ENCODE data around the gene CADM1.

Gene CADM1

DNA sequence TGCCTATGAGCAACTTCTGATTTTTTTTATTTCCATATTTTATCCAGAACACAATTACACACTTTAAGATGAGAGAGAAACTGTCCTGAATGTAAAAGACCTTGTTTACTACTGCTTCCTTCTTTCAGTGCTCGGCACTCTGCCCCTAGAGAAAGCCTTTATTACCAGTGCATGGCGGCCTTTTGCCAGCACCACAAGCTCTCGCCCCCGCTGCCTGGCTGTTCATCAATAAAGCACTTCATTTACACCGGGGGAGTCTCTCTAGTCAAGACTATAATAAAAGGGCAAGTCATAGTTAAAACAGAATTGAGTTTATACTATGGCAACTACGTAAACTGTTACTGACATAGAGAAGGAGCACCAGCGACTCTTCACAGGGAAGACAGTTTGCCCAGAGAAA lies 259.5 kb downstream of the CADM1 start:
- DNase-seq (ENCODE audit: low spot score) = peak; percentile 71

DNA sequence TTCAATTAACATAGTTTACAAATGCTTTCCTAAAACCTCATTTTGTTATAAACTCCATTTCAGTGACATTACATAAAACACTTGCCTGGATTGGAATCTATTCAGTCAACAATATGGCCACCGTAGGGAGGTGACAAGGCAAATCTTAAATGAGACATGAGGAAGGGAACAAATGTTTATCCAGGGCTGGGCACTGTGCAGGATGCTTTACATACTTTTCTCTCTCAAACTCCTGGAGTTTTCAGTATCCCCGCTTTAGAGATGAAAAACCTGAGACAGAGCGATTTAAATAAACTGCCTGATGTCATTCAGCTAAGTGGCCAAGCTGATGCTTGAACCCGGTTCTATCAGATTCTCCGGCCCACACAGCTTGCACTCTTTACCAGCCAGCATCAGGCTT lies 259.9 kb downstream of the CADM1 start:
- no peak for DNase-seq (ENCODE audit: low spot score)

DNA sequence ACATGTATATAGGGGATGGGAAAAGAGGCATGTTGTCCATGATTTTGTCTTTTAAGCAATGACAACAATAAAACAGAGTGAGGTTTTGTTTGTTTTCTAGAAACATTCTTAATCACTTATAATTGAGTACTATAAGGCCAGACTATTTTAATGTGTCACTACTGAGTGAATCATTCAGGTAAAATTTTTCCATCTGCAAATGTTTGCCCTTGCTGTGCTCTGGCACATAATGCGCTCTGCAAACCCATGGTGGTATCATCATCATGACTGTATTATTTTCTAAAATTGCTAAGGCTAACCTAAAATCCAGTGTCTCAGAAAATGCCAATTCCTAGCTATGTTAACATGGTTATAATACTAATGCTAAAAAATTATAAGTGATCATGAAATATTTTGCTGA lies 261.2 kb downstream of the CADM1 start:
- DNase-seq (ENCODE audit: low spot score) = no peak

DNA sequence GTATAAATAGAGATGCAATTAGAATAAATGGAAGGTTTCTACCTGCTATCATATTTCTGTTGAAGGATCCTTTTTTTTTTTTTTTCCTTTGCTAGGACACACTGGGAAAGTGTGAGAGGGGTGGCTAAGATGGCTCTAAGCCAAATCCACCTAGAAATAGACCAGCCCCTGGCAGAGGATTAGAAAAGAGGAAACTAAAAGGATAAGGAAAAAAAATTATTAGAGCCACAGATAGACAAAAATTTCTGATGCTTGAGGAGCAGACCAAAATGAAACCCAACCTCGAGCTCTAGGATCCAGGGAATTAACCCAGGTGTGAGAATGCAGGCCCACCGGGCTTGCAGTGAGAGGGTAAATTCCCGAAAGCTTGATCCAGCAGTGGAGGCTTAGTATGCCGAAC lies 262.3 kb downstream of the CADM1 start:
- no peak for DNase-seq (ENCODE audit: low spot score)

DNA sequence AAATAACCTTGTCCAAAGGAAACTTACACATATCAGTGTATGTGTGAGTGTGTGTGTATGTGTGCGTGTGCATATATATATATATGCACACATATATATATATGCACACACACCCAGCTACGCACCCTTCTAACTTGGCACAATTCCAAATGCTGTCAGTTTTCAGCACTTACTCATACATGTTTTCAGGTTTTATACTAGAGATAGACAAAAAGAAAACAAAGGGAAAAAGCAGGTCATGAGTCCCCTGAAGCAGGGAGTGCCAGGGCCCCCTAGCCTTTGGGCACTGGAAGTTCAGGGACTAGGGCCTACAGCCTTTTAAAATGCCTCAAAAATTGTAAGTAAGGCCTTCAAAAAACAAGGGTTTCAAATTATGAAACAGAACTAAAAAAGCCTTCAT lies 265.4 kb downstream of the CADM1 start:
- no peak for DNase-seq (ENCODE audit: low spot score)

DNA sequence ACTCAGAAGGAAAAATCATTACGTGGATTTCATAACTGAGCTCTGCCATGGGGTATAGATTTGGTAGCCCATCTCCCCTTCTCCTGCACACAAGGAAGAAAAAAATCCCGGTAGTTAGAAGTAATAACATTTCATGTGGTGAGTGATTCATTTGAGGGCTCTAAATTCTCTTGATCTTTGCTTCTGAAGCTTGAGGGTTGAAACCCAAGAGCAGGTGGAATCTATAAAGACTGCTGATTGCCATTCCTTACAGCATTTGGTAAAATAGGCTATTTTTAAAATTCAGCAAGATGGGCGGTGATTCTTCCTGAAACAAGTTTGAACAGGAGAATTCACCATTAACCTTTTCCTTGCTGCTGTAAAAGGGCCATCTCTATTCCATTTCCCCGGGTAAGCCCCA lies 266.1 kb downstream of the CADM1 start:
- DNase-seq (ENCODE audit: low spot score) = no peak

DNA sequence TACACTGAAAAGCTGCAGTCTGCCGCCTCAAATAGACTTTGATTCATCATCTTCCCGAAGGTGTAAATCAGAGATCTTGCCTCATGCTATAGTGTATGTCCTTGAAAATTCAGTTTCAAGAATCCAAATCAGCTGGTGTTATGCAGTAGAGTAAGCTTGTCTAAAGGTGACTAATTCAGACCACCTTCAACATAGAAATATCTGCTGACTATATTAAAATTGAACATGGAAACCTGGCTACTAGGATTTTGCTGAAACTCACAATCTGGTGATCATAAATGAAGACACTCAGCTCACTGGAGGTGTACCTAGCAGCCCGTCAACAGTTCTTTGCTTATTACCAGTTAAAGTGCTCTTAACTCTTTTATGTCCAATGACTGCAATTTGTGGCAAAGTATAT lies 266.6 kb downstream of the CADM1 start:
- DNase-seq (ENCODE audit: low spot score) = no peak

DNA sequence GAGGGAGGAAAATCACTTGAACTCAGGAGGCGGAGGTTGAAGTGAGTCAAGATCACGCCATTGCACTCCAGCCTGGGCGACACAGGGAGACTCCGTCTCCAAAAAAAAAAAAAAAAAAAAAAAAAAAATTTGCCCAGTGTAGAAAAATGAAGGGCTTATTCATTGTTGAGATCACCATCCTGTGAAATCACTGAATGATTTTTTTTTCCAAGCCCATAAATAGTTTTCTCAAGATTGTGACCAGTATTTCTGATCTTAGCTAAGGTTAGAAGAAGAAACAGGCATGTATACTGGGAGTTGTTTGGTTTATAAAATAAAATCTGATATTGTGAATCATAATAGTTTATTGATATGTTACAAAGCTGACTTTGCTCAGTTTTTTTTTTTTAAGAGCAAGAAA lies 269.4 kb downstream of the CADM1 start:
- DNase-seq (ENCODE audit: low spot score) = peak; percentile 21

DNA sequence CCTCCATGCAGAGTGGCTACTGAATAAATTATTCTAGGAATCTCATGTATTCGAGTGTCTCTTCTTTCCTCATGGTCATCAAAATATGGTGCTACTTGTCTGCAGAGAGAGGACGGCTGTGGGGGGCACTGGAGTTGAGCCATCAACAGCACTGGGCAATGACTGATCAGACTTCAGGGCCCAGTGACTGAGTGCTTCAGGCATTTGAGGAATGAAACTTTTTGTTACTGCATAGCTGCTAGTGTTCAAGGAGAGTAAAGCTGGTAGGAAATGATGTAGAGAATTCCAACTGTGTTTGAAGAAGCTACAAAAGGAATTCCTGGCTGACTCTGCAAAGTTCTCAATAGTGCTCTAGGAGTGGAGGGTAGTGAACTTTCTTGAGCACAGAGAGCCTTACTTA lies 277.7 kb downstream of the CADM1 start:
- DNase-seq (ENCODE audit: low spot score) = no peak

DNA sequence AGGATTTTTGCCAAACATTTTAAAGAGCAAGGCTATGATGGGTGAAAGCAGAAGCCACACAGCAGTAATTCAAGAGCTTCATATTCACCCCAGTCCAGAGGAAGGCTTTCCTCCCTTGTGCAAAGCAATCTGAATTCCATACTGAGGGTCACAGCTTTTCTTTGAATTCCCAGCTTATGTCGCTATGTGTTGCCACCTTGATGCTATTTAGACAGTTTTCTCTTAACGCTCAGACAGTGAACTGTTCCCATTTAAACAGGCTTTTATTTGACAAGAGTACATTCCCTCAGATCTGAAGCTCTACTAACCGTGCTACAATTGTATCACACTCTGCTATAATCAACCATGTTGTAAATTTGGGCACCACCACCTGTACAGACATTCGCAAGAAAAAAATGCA lies 279.7 kb downstream of the CADM1 start:
- DNase-seq (ENCODE audit: low spot score) = no peak

DNA sequence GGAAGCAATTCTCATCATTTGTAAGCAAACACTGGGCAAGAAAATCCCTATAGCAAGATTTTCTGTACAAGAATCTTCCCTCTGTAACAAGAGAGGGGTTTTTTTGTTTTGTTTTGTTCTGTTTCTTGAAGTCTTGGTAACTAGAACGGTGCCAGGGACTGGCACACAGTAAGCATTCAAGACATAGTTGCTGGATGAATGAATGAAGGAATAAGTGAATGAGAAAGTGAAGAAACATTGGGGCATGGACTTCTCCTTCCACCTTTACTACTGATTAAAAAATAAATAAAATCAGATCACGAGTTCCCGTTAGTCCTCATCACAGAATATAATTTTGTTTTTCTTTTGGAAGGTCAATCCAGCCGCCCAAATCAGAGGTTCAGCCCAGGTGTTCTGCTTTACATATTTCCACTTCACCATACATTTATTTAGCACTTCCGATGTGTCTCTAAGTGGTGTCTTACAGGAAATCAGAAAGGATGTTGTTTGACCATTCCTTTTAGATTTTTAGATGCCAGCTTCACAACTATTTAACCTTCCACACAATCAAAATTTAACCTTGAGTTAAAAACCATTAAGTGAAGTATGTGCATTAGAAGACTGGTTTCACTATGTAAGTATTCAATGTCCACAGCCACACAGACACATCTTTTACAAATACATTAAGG lies 281.2 kb downstream of the CADM1 start:
- no peak for DNase-seq (ENCODE audit: low spot score)

DNA sequence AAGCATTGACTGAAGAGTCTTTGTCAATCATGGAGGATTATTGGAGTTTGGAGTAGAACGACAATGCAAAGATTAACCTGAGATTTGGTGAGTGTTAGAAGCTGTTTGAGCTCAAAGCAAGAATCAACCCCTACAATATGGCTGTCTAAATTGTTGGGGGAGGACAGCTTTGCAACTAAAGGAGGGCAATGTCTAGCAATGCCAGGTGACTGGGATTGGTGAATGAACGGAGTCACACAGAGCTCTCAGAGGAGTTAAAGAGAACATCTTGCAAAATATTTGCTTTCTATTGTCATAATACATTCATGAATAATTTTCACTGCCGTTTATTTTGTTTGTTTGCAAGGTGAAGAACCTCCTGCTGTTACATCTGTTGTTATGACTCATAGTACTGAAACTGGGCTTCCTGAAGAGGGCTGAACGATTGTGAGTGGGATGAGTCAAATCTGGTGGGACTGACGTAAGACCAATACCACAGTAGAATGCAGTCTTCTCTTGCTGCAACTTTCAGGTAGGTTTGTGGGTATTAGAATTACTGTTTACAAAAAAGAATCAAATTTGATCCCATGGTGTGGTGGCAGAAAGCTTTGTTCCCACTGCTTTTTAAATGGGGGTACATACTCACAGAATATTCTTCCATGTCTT lies 281.9 kb downstream of the CADM1 start:
- DNase-seq (ENCODE audit: low spot score) = no peak

DNA sequence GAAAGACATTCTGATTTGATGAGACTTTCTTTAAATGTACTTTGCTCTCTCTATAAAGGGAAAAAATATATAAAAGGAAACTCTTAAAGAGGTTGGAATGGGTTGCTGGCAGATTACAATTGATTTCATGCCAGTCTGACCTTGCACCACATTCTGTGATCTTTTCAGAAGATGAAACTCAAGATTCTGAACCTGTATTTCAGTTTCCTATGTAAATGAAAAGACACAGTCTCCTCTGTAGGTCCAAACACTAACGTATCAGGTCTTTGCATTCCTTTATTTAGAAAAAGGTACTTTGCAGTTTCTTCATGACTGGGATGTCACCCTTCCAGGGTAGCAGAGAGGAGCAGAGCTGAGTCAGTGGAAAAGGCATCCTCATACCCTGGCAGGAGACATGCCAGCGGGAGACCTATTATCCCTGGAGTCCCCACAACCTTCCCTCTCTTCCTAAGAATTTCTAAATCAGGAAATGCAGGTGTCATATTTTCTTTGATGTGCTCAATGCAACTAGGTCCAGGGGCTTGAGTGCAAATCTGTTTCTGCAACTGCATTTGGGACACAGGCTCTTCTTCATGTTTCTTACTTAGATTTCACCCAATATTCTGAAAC lies 282.6 kb downstream of the CADM1 start:
- DNase-seq (ENCODE audit: low spot score) = no peak

DNA sequence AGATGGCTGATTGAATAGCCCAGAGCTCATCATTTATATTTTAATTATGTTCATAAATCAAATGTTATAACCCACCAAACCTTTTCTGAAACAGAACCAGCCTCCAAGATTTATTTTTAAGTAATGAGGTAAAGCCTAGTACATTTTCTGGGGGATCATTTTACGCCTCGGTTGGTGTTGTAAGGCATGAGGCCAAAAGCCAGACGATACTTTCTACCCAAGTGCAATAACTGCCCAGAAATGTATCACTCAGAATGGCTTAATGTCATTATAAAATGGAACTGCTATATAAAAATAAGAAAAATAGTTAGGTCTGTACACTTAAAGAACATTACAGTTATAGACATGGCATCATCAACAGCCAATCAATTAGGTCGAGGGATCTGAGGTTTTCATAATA lies 283.3 kb downstream of the CADM1 start:
- DNase-seq (ENCODE audit: low spot score) = no peak

DNA sequence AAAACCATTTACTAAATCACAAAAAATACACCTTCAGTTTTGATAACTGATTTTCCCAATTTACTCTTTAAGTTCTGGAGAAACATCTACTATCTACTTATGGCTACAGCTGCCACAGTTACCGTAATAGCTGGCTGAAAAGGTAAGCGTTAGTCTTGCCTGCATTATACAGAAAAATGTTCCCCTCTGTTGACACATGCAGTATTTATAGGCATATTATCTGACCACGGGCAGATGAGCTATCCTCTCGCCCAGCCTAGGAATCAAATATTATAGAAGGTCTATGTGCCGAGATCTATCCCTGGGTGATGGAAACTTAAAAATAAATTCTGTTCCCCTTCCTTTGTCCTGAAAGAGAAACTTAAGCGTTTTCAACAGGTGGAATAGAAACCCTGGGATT lies 283.8 kb downstream of the CADM1 start:
- DNase-seq (ENCODE audit: low spot score) = no peak

DNA sequence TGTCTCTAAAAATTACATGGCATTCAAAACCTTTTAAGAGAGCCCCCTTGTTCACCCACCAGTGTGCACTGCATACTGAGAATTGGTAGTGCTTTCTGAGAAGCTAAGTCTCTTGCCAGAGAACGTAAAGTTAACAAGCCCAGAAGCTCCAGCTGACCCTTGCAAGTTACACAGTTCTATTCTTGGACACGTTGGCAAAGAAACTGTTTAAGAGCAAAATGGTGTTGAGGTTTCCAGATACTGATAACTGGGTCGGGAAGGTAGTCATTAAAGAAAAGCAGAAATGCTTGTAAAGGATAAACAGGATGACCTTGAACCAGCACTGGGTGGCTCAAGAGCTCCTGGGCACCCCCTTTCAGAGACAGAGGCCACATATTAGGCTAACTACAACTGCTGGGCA lies 284.8 kb downstream of the CADM1 start:
- DNase-seq (ENCODE audit: low spot score) = no peak

DNA sequence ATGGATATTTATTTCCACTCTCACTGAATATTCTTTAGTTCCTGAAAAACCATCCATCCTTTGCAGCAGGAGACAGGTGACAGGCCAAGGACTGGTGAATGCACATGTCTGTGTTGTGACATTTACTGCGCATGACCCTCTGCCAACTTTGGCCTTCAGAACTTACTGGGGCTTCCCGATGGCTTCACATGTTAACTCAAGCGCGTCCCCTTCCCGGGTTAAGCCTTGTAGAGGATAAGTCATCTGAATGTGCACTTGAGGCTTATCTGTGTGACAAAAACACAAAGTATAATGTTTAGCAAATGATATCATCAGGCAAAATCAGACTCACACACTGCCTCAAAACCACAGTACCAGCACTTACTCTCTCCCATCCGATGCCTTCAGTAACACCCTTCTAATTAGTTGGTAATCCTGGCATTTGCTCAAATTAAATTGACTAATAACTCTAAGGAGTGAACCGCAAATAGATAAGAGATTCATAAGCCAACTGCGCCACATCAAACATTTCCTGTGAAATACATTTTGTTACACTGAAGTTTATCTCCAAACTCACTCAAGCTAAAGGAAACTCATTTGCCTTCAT lies 286.4 kb downstream of the CADM1 start:
- DNase-seq (ENCODE audit: low spot score) = no peak

DNA sequence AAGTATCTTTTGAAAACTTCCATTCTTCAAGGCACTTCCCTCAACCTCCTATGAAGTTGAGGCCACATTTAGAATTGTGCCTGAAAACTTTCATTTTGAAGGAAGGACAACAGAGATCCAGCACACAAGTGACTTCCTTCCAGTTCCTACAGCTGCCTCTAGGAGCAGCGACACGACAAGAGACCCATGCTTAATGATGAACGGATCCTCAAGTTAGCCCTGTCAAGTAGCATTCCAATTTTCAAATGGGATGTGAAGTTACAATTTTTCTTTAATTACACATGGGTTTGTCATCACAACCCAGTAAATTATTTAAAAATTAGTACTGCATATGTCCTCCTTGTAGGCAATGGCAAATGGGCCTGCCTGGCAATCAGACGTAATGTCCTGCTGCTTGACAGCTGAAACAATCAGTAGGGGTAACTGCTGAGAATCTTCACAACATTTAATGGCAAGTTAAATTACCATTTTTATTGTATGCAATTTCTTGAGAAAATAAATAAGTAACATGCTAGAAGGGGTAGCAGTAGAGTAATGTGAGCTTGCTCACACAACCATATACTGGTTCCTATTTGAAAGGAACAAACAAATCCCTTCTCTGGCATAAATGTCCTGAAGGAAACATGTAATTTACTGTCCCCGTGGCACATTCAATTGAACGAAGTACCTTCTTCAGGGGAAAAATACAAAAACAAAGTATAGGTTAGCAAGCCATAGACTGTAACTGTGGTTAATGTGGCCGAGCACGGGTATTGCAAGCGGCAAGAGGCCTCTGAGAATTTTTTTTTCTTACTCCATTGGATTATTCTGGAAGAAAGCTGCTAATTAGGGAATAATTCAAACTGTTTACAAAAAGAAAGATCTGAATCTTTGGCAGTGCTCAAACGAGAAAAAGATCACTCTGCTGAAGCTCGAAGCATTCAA lies 288.3 kb downstream of the CADM1 start:
- no peak for DNase-seq (ENCODE audit: low spot score)

DNA sequence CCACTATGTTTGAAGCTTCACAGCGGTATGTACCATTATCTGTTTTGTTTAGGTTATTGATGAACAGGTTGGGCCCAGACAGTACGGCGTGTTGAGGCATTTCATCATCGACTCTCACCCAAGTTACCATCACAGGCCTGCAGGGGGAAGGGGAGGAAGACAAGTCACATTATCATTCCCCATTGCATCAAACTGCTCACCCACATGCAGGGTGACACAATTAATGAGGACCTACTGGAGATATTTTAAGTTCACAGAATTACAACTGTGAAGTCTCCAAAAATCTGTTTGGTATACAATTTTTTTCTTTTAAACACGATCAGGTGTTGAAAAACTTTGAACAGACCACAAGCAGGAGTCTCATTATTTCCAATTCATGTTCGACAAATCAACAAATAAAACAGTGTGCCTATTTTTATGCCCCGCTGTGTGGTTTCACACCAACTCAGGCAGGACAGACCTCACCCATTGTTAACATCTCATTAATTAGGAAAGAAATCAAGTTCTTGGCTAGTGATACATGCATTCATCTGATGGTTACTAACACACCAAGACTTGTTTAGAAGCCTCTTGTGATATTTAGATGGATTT lies 289.5 kb downstream of the CADM1 start:
- DNase-seq (ENCODE audit: low spot score) = no peak

DNA sequence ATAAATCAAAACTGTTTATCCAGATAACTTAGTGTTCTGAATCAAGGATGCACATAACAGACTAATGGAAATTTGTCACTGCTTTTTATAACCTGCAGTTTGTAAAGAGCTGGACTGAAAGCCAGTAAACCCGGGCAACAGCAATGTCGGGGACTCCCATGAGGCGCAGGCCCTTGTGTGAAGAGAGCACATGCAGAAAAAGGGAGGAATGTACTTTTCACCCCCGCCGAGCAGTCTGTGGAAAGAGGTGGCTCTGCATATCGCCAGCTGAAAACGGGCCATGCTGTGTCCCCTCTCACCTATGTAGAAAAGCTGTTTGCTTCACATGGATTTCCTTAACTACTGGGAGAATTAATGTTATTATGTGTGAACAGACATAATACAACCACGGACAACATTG lies 291.2 kb downstream of the CADM1 start:
- DNase-seq (ENCODE audit: low spot score) = no peak

DNA sequence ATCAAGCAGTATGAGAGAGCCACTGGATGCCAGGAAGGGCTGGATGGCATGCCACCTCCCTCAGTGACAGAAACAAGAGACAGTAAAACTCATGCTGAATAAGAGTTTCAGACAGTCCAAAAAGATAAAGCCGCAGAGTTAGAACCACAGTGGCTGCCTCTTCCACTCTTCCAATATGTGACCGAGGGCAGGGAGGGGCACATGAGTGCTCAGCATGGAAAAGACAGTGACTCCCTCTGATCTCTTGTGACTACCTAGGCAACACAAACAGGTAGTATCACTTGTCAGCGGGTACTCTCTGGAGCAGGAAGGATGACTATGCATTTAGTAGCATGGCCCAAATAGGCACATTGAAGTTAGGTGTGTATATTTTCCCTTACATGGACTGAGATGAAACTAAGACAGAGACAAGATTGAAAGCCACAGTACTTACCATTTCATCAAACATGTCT lies 295.4 kb downstream of the CADM1 start:
- no peak for DNase-seq (ENCODE audit: low spot score)

DNA sequence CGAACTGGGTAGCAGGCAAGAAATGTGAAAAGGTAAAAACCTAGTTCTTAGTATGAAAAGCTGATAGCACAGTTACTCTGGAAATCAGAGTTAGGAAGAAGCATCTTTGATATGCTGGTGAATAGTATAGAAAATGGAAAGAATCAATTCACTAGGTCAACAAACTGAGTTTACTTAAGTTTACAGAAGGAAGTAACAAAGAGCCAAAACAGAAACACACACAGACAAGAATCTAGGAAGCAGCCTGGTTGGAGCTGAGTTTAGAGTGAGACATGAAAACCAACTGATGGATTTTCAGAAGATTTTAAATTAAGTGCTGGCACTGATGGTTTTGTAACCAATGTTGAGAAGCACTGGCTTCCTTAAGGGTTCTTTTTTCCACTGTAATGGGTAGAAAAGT lies 296.3 kb downstream of the CADM1 start:
- DNase-seq (ENCODE audit: low spot score) = no peak
